WTC11 (cell line): Measurements from ENCODE around the gene EPHB6. TPM values are rescaled to one million over a fixed set of nuclear protein-coding genes. Genes with fewer than 3 reads are reported as not detected.

Source experiments
- ATAC-seq: fragments of 200-7000 bp; cut with Tn5 transposase; 2 replicates; pipeline ENCODE4 v1.10.0; 2021; ENCODE audit warnings: mild to moderate bottlenecking, moderate library complexity
- CTCF ChIA-PET: fragments of 300-600 bp; sonication (Branson Sonifier 250); formaldehyde crosslinking; loops from one replicate; lab custom pipeline; 2021; ENCODE audit warnings: antibody characterized with exemption; lab: Charles Lee
- POLR2A ChIA-PET: fragments of 350-600 bp; sonication (Branson Sonifier 250); formaldehyde crosslinking; loops from one replicate; lab custom pipeline; 2021; ENCODE audit warnings: antibody characterized with exemption; lab: Charles Lee
- DNase-seq: peaks from one replicate; pipeline ENCODE4 v3.0.0; 2021; ENCODE audit warnings: low spot score
- H3K27ac Mint-ChIP-seq: 2 replicates; pipeline ENCODE4 v1.8.0; 2021; ENCODE audit warnings: mixed read lengths
- H3K27me3 Mint-ChIP-seq: 2 replicates; pipeline ENCODE4 v1.8.0; 2021; ENCODE audit warnings: low read depth, mild to moderate bottlenecking, moderate library complexity, mixed read lengths
- H3K36me3 Mint-ChIP-seq: 2 replicates; pipeline ENCODE4 v1.8.0; 2021; ENCODE audit warnings: mixed read lengths
- H3K4me1 Mint-ChIP-seq: 2 replicates; pipeline ENCODE4 v1.8.0; 2022; ENCODE audit warnings: mixed read lengths
- H3K4me3 Mint-ChIP-seq: 2 replicates; pipeline ENCODE4 v1.8.0; 2021; ENCODE audit warnings: mild to moderate bottlenecking, moderate library complexity, mixed read lengths
- H3K9me3 Mint-ChIP-seq: 2 replicates; pipeline ENCODE4 v1.8.0; 2021; ENCODE audit warnings: mixed read lengths
- AFF4 ChIP-seq: sonication (generic); formaldehyde crosslinking; IDR thresholded peaks from 2 replicates; pipeline ENCODE4 v1.8.1; 2023; ENCODE audit warnings: mild to moderate bottlenecking, missing genetic modification reagents, borderline replicate concordance
- ARID4B ChIP-seq: sonication (generic); formaldehyde crosslinking; IDR thresholded peaks from 2 replicates; pipeline ENCODE4 v1.8.0; 2023; ENCODE audit warnings: missing genetic modification reagents, mild to moderate bottlenecking, borderline replicate concordance
- E2F1 ChIP-seq: sonication (generic); formaldehyde crosslinking; IDR thresholded peaks from 2 replicates; pipeline ENCODE4 v1.8.0; 2022; ENCODE audit warnings: mild to moderate bottlenecking, missing genetic modification reagents
- E2F4 ChIP-seq: sonication (generic); formaldehyde crosslinking; IDR thresholded peaks from 2 replicates; pipeline ENCODE4 v1.8.1; 2022; ENCODE audit warnings: low read depth, mild to moderate bottlenecking, moderate library complexity, missing genetic modification reagents, borderline replicate concordance
- ELF4 ChIP-seq: sonication (generic); formaldehyde crosslinking; IDR thresholded peaks from 2 replicates; pipeline ENCODE4 v1.8.1; 2022; ENCODE audit warnings: low read depth, mild to moderate bottlenecking, moderate library complexity, missing genetic modification reagents
- ETV6 ChIP-seq: sonication (generic); formaldehyde crosslinking; IDR thresholded peaks from 2 replicates; pipeline ENCODE4 v1.8.1; 2022; ENCODE audit warnings: mild to moderate bottlenecking, missing genetic modification reagents
- FOXK1 ChIP-seq: sonication (generic); formaldehyde crosslinking; IDR thresholded peaks from 2 replicates; pipeline ENCODE4 v1.8.0; 2022; ENCODE audit warnings: mild to moderate bottlenecking, moderate library complexity, missing genetic modification reagents
- GRHL2 ChIP-seq: fragments of 250-450 bp; sonication (Bioruptor Pico); IDR thresholded peaks from 2 replicates; pipeline ENCODE4 v1.8.0; 2022; ENCODE audit warnings: mild to moderate bottlenecking, moderate library complexity; ENCODE audit not compliant: insufficient replicate concordance, severe bottlenecking
- MAX ChIP-seq: sonication (generic); formaldehyde crosslinking; IDR thresholded peaks from 2 replicates; pipeline ENCODE4 v1.8.0; 2022; ENCODE audit warnings: mild to moderate bottlenecking, missing genetic modification reagents
- NFATC4 ChIP-seq: fragments of 250-450 bp; sonication (Bioruptor Pico); IDR thresholded peaks from 2 replicates; pipeline ENCODE4 v1.9.0; 2021; ENCODE audit warnings: mild to moderate bottlenecking
- NFE2L1 ChIP-seq: sonication (generic); formaldehyde crosslinking; IDR thresholded peaks from 2 replicates; pipeline ENCODE4 v1.8.1; 2023; ENCODE audit warnings: missing genetic modification reagents
- NR1H2 ChIP-seq: sonication (generic); formaldehyde crosslinking; IDR thresholded peaks from 2 replicates; pipeline ENCODE4 v1.9.0; 2021; ENCODE audit warnings: mild to moderate bottlenecking, moderate library complexity, missing genetic modification reagents
- NR2C2 ChIP-seq: sonication (generic); formaldehyde crosslinking; IDR thresholded peaks from 2 replicates; pipeline ENCODE4 v1.8.0; 2022; ENCODE audit warnings: mild to moderate bottlenecking, missing genetic modification reagents
- OVOL2 ChIP-seq: fragments of 250-450 bp; sonication (Bioruptor Pico); IDR thresholded peaks from 2 replicates; pipeline ENCODE4 v1.9.0; 2021; ENCODE audit warnings: mild to moderate bottlenecking, borderline replicate concordance
- SMAD3 ChIP-seq: sonication (generic); formaldehyde crosslinking; IDR thresholded peaks from 2 replicates; pipeline ENCODE4 v1.8.0; 2022; ENCODE audit warnings: missing genetic modification reagents, mild to moderate bottlenecking, borderline replicate concordance
- USF2 ChIP-seq: sonication (generic); formaldehyde crosslinking; IDR thresholded peaks from 2 replicates; pipeline ENCODE4 v1.8.1; 2023; ENCODE audit warnings: mild to moderate bottlenecking, missing genetic modification reagents, moderate library complexity
- ZNF219 ChIP-seq: sonication (generic); formaldehyde crosslinking; IDR thresholded peaks from 2 replicates; pipeline ENCODE4 v1.8.0; 2023; ENCODE audit warnings: missing genetic modification reagents, mild to moderate bottlenecking, borderline replicate concordance
- ZNF263 ChIP-seq: sonication (generic); formaldehyde crosslinking; IDR thresholded peaks from 2 replicates; pipeline ENCODE4 v1.8.1; 2022; ENCODE audit warnings: low read depth, mild to moderate bottlenecking, moderate library complexity, missing genetic modification reagents
- ZNF396 ChIP-seq: fragments of 250-450 bp; sonication (Bioruptor Pico); IDR thresholded peaks from 2 replicates; pipeline ENCODE4 v1.8.0; 2021; ENCODE audit warnings: mild to moderate bottlenecking, moderate library complexity, borderline replicate concordance
- ZNF423 ChIP-seq: fragments of 250-450 bp; sonication (Bioruptor Pico); IDR thresholded peaks from 2 replicates; pipeline ENCODE4 v2.1.2; 2022; ENCODE audit warnings: mild to moderate bottlenecking, moderate library complexity
- ZSCAN18 ChIP-seq: fragments of 250-450 bp; sonication (Bioruptor Pico); IDR thresholded peaks from 2 replicates; pipeline ENCODE4 v2.1.2; 2022; ENCODE audit warnings: mild to moderate bottlenecking, moderate library complexity
- total RNA-seq: library from RNA; stranded (reverse); gene quantifications from 3 replicates; pipeline ENCODE4 v1.2.3, GENCODE V29; 2021

EPHB6 gene
- total RNA-seq, 1 experiment from 2014 or later = 15.1 TPM

- no peak for TF ChIP-seq AFF4 (CRISPR knock-in tag)
- TF ChIP-seq, all 79 proteins: peak for 0
These were observed 40.4 kb upstream of the EPHB6 start (continued) for GRCh38 chr7:142814451-142814850.

- no peaks in the 10 kb centered on the region for H3K36me3 Mint-ChIP-seq
- H3K4me1 Mint-ChIP-seq = peaks cover 53% of the 10 kb centered on the region
- no peak overlapping the region for H3K4me3 Mint-ChIP-seq
- no peak for ATAC-seq
- TF ChIP-seq MAX (CRISPR knock-in tag) (no peak), ELF4 (CRISPR knock-in tag) (no peak), E2F4 (CRISPR knock-in tag) (no peak), E2F1 (CRISPR knock-in tag) (no peak), SMAD3 (no peak), ZNF263 (CRISPR knock-in tag) (no peak), NFE2L1 (CRISPR knock-in tag) (no peak), ZNF396 (CRISPR knock-in tag) (no peak), GRHL2 (CRISPR knock-in tag) (no peak), USF2 (CRISPR knock-in tag) (no peak), ZSCAN18 (CRISPR knock-in tag) (no peak), NR1H2 (CRISPR knock-in tag) (no peak)
- ChIA-PET POLR2A (interaction anchor here (0.6 kb wide), 1 partner anchor 50 kb away, joined by 3 read pairs; no protein-coding TSS in a partner anchor), CTCF (interaction anchor here (0.9 to 6.3 kb wide), 5 partner anchors 21 to 400 kb away, joined by 4 to 94 read pairs (median 25); no protein-coding TSS in a partner anchor)
- peaks cover 6% of the 10 kb centered on the region; the same call in 1 of the 2 replicates for H3K9me3 Mint-ChIP-seq
- H3K27ac Mint-ChIP-seq = no peak overlapping the region
- no peak for DNase-seq
- H3K27me3 Mint-ChIP-seq = peaks cover 12% of the 10 kb centered on the region
These were observed 39.7 kb upstream of the EPHB6 start for GRCh38 chr7:142815134-142815533.

GRCh38 chr7:142817506-142817905 is 37.4 kb upstream of the EPHB6 start:
- DNase-seq (no peak), ATAC-seq (no peak)
- CTCF ChIA-PET = interaction anchor here (1.1 to 1.4 kb wide), 4 partner anchors 34 to 398 kb away, joined by 3 to 4 read pairs (median 4); no protein-coding TSS in a partner anchor
- H3K27ac Mint-ChIP-seq = no peak overlapping the region
- POLR2A ChIA-PET = no interaction called here
- H3K4me1 Mint-ChIP-seq = peaks cover 32% of the 10 kb centered on the region
- peaks cover 4% of the 10 kb centered on the region; the same call in 1 of the 2 replicates for H3K36me3 Mint-ChIP-seq
- no peak overlapping the region for H3K4me3 Mint-ChIP-seq
- H3K9me3 Mint-ChIP-seq = peaks cover 16% of the 10 kb centered on the region
- H3K27me3 Mint-ChIP-seq = peaks cover 6% of the 10 kb centered on the region; the same call in 1 of the 2 replicates
- TF ChIP-seq NFATC4 (CRISPR knock-in tag) (no peak), ETV6 (CRISPR knock-in tag) (no peak), NR2C2 (CRISPR knock-in tag) (no peak), ARID4B (no peak), ZNF423 (CRISPR knock-in tag) (no peak), OVOL2 (CRISPR knock-in tag) (no peak), FOXK1 (CRISPR knock-in tag) (no peak), ZNF219 (no peak)
